ENCODE data around the gene AIFM2.

AIFM2 gene

DNA sequence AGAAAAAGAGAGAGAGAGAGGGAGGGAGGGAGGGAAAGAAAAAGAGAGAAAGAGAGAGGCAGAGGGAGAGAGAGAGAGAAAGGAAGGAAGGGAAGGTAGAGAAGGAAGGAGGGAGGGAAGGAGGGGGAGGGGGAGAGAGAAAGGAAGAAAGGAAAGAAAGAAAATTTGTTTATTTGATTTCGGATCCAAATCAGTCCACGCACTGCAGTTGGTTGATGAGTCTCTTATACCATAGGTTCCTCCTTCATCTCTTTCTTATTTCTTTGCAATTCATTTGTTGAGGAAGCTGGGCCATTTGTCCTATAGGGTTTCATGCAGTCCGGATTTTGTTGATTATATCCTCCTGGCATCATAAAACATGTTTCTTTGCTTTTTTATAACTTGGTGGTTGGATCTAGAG lies 34.4 kb downstream of the AIFM2 start (continued):
- no peak for TF ChIP-seq CREB5 (CRISPR knock-in tag; IDR thresholded peaks at IDR 0.05; ENCODE audit: low read depth)
- TF ChIP-seq OSR1 (CRISPR knock-in tag; IDR thresholded peaks at IDR 0.05) = no peak
- TF ChIP-seq ZNF8 (CRISPR knock-in tag; IDR thresholded peaks at IDR 0.05) = no peak
- TF ChIP-seq ISL1 (CRISPR knock-in tag; IDR thresholded peaks at IDR 0.05) = no peak

GRCh38 chr10:70097459-70097858 lies 35.2 kb downstream of the AIFM2 start:
- no peak for ATAC-seq
- TF ChIP-seq TCF4 (CRISPR knock-in tag; IDR thresholded peaks at IDR 0.05; ENCODE audit: borderline replicate concordance) (no peak), ESRRG (CRISPR knock-in tag; IDR thresholded peaks at IDR 0.05) (no peak), CSRNP3 (CRISPR knock-in tag; IDR thresholded peaks at IDR 0.05) (no peak), SNAI2 (CRISPR knock-in tag; IDR thresholded peaks at IDR 0.05) (no peak)

GRCh38 chr10:70096705-70097420 lies 35.8 kb downstream of the AIFM2 start:
- no peak for ATAC-seq
- no peak for TF ChIP-seq ISL1 (CRISPR knock-in tag; IDR thresholded peaks at IDR 0.05)

DNA sequence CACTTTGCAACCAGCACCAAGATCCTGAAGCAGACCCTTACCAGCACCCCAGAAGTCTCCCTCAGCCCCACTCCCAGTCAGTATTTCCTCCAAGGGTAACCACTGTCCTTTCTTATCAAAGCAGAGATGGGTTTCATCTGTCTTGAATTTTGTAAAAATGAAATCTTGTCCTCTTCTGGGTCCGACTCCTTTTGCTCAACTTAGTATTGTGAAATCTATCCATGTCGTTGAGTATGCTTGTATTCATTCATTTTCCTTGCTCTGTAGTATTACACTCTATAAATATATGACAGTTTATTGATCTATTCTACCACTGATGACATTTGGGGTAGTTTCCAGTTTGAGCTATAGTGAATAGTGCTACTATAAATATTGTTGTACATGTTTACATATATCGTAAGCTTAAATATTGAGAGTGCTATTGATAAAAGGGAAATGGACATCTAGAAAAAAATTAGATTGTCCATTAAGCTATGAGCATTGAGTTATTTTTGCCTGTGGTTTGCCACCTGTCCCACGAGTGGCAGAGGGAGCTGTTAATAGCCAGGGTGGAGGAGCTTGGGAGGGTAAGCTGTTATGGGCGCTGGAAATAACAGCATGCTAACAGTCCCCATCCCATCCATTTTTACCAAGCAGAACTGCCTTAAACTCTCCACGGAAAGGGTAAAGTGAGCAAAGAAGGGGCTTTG lies 36.5 kb downstream of the AIFM2 start:
- ATAC-seq = no peak
- TF ChIP-seq TOX (CRISPR knock-in tag; IDR thresholded peaks at IDR 0.05; ENCODE audit: borderline replicate concordance) = no peak
- no peak for TF ChIP-seq ZNF70 (CRISPR knock-in tag; IDR thresholded peaks at IDR 0.05)
- TF ChIP-seq ARNTL (CRISPR knock-in tag; IDR thresholded peaks at IDR 0.05; ENCODE audit: borderline replicate concordance, low read depth) = no peak
- TF ChIP-seq SNAI2 (CRISPR knock-in tag; IDR thresholded peaks at IDR 0.05) = no peak
- TF ChIP-seq, protein P1, sequence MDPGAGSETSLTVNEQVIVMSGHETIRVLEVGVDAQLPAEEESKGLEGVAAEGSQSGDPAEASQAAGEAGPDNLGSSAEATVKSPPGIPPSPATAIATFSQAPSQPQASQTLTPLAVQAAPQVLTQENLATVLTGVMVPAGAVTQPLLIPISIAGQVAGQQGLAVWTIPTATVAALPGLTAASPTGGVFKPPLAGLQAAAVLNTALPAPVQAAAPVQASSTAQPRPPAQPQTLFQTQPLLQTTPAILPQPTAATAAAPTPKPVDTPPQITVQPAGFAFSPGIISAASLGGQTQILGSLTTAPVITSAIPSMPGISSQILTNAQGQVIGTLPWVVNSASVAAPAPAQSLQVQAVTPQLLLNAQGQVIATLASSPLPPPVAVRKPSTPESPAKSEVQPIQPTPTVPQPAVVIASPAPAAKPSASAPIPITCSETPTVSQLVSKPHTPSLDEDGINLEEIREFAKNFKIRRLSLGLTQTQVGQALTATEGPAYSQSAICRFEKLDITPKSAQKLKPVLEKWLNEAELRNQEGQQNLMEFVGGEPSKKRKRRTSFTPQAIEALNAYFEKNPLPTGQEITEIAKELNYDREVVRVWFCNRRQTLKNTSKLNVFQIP (CRISPR knock-in tag; IDR thresholded peaks at IDR 0.05; ENCODE audit: borderline replicate concordance, low read depth) = no peak
- TF ChIP-seq ZFP3 (CRISPR knock-in tag; IDR thresholded peaks at IDR 0.05) = no peak
- no peak for TF ChIP-seq TSHZ2 (CRISPR knock-in tag; IDR thresholded peaks at IDR 0.05)
- no peak for TF ChIP-seq PATZ1 (CRISPR knock-in tag; IDR thresholded peaks at IDR 0.05; ENCODE audit: borderline replicate concordance)
- TF ChIP-seq TCF4 (CRISPR knock-in tag; IDR thresholded peaks at IDR 0.05; ENCODE audit: borderline replicate concordance) = no peak

DNA sequence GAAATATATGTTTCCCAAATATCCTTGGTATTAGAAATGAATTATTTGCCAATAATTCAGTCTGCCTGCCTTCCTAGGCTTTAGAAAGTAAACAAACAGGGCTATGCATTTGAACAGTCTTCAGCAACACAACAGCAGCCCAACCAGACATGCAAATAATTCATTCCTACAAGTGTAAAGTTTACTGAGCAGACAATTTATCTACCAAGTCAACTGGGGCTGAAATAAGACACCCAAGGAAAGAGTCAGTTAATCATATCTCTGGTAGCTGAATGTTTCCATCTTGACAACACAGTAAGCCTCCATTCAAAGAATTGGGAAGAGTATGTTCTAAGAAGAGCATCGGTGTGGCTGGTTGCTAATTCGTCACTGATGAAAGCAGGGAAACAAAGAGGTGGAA lies 38.4 kb downstream of the AIFM2 start:
- ATAC-seq = no peak
- TF ChIP-seq SNAI2 (CRISPR knock-in tag; IDR thresholded peaks at IDR 0.05) (no peak), ZC3H10 (CRISPR knock-in tag; IDR thresholded peaks at IDR 0.05) (no peak), ZFP30 (CRISPR knock-in tag; IDR thresholded peaks at IDR 0.05) (no peak), TCF4 (CRISPR knock-in tag; IDR thresholded peaks at IDR 0.05; ENCODE audit: borderline replicate concordance) (no peak), ISL1 (CRISPR knock-in tag; IDR thresholded peaks at IDR 0.05) (no peak), OSR1 (CRISPR knock-in tag; IDR thresholded peaks at IDR 0.05) (no peak), ZNF8 (CRISPR knock-in tag; IDR thresholded peaks at IDR 0.05) (no peak), TSHZ2 (CRISPR knock-in tag; IDR thresholded peaks at IDR 0.05) (no peak), CSRNP3 (CRISPR knock-in tag; IDR thresholded peaks at IDR 0.05) (no peak), ZNF70 (CRISPR knock-in tag; IDR thresholded peaks at IDR 0.05) (no peak), ESRRG (CRISPR knock-in tag; IDR thresholded peaks at IDR 0.05) (no peak)

All from SK-N-SH treated with all-trans-retinoic acid at 6 μM for 48 hours (cell line).